Measurements from ENCODE around the gene KCNQ2.
"Not testable (repeated sequence)": the region's sequence is repeated elsewhere in the genome, so short reads cannot be mapped to it uniquely, and the experiment has no call there.

The KCNQ2 gene

DNA sequence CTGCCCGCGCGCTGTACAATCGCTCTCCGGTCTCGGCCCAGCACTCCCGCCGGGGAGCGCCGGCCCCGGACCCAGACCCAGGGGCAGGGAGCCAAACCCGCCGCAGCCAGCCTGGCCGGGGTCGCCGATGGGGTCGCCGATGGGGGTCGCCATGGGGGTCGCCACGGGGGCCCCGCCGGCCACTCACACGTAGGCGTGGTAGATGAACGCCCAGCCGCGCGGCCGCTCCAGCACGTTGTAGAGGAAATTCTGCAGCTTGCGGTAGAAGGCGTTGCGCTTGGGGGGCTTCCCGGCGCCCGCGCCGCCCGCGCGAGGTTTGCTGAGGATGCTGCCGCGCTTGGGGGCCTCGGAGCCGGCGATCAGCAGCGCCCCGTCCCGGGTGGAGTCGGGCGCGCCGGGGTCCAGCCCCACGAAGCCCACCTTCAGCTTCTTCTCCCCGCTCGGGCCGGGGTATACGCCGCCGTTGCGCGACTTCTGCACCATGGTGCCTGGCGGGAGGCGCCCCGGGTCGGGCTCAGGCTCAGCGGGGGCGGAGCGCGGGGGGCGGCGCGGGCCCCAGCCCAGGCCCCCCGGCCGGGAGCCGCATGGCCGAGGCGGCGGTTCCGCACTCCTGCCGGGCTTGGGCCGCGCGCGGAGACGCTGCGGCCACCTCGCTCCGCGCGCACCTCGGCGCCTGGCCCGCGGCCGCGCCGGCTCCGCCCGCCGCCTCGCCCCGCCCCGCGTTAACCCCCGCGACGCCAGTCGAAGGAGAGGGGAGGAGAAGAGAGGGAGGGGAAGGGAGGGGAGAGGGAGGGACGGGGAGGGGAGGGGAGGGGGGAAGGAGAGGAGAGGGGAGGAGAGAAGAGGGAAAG lies at the start of gene KCNQ2:
TSS of gene KCNQ2 (minus strand) at position 675 of the 851 bp plus-strand sequence. CDS start at position 483, 192 bp downstream.
- DNase-seq (ENCODE audit: low read depth) = no peak
- H3K4me3 ChIP-seq (ENCODE audit: low read depth, low read length) = no peak within 1 kb of the TSS

DNA sequence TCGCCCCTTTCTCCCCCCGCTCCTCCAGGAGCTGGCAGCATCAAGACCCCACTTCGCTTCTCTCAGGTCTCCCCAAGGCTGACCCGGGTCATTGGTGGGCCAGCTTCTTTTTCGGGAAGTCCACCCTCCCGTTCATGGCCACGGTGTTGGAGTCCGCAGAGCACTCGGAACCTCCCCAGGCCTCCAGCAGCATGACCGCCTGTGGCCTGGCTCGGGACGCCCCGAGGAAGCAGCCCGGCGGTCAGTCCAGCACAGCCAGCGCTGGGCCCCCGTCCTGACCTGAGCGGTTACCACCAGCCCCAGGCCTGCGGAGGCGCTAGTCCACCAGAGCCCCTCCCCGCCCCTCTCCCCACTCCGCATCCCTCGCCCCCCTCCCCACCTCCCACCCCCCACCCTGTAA lies 49.1 kb upstream of the KCNQ2 start:
- peak overlapping the region; percentile 86 for H3K4me3 ChIP-seq (ENCODE audit: low read depth, low read length)
- no peak for DNase-seq (ENCODE audit: low read depth)

DNA sequence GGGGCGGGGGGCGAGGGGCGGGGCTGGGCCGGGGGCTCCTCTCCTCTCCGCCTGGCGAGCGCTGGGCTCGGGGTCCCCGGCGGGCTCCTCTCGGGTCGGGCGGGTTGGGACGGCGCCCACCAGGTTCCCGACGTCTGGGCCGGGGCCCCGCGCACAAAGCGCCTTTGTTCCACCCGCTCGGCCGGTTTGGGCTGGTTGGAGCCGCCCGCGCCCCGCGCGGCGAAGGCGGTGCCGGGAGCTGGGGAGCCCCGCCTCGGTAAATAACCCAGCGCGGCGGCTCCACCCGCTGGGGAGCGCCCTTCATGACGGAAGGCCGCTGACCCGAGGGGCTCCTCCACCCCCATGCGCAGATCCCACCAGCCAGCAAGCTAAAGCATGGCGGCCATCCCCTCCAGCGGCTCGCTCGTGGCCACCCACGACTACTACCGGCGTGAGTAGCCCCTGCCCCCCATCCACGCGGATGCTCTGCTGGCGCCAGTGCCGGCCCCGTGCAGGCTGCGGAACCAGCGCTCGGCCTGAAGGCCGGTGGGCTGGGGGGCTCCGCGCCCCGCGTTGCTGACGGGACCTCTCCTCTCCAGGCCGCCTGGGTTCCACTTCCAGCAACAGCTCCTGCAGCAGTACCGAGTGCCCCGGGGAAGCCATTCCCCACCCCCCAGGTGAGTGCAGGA lies 48.6 kb upstream of the KCNQ2 start:
- peak; percentile 8 for DNase-seq (ENCODE audit: low read depth)
- H3K4me3 ChIP-seq (ENCODE audit: low read depth, low read length) = peak overlapping the region; percentile 86

DNA sequence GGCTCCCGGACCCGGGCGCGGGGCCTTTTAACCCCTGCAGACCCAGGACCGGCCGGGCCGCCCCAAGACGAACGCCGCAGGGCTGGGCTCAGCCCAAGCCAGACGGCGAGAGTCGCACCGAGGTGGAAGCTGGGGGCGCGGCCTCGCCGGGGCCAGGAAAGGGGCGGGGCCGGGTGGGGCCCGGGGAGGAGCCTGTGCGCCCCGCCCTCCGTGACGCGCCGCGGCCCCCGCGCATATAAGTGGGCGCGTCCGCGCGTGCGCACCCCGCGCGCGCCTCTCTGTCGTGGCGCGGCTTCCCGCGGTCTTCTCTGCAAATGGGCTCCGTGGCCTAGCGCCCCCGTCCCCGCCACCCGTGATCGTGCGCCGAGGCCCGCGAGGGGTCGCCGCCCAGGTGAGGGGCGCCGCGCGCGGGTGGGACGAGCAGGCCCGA lies 48.1 kb upstream of the KCNQ2 start, which contains the start of gene PPDPF:
TSS of gene PPDPF (plus strand) at position 262 of the 430 bp plus-strand sequence. CDS start 544 bp downstream, outside the sequence.
- DNase-seq (ENCODE audit: low read depth) = peak; percentile 29
- H3K4me3 ChIP-seq (ENCODE audit: low read depth, low read length) = peak within 1 kb of the TSS; percentile 86

DNA sequence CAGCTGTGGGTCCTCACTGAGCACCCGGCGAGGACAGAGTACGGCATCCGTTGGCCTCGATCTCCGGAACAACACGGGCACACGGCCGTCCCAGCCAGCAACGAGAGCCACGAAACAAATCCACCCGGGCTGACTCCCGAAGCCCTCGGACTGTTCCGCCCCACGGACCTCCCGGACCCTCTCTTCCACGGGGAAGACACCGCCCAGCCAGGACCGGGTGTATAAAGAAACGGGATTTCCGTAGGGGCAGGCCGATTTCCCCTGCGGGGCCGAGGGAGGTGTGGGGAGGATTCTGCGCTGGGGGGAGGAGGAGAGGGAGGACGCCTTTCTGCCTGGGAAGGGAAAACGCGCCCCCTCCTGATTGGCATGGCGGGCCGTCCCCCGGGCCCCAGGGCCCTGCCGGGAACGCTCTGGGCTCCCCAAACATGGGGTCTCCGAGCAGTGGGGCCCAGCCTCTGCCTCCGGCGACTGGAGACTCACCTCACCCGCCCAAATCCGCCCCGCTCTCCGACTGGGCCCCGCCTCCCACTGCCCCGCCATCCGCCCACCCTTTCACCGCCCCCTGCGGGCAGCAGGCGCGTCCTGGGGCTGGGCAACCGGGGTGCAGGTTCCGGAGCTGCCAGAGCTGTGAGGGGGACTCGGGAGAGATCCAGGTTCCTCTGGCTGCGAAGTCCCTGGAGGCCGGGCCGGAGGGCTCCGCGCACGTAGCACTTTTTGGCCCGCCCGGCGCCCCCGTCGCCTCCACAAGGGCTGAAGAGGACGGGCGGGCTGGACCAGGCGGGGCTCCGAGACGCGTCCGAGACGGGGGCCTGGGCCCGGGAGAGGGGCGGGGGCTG lies 47.4 kb upstream of the KCNQ2 start:
- peak overlapping the region; percentile 86 for H3K4me3 ChIP-seq (ENCODE audit: low read depth, low read length)

DNA sequence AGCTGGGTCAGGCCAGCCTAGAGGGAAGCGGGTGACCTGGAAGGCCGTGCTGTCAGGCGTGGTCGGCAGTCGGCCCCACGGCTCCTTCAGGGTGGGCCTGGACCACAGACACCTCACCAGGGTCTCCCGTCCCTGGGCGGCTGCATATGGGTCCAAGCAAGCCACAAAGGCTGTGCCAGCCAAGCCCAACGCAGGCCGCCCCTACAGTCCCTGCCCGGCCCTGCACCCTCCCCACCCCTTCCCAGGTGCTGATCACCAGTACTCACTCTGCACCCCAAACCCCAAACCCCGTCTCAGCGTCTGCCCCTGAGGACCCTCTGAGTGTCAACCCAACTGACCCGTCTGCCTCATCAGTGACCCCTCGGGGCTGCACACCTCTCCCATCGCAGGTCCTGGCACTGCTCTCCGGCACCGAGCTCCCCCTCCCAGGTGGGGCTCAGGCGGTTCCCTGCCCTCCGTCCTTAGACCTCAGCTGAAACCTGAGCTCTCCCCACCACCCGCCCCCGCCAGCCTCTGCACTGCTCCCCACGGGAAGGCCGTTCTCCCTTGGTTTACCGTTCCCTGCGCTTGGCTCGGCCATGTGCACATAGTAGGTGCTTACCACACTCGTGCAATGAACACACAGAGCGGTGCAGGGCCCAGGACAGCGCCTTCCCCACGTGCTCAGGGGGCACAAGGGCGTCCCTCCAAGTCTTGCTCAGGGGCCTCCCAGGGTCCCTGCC lies 46.7 kb upstream of the KCNQ2 start:
- DNase-seq (ENCODE audit: low read depth) = no peak
- H3K4me3 ChIP-seq (ENCODE audit: low read depth, low read length) = peak overlapping the region; percentile 86

More for the DNA sequence above, 47.4 kb upstream of the KCNQ2 start:
- no peak for DNase-seq (ENCODE audit: low read depth)

DNA sequence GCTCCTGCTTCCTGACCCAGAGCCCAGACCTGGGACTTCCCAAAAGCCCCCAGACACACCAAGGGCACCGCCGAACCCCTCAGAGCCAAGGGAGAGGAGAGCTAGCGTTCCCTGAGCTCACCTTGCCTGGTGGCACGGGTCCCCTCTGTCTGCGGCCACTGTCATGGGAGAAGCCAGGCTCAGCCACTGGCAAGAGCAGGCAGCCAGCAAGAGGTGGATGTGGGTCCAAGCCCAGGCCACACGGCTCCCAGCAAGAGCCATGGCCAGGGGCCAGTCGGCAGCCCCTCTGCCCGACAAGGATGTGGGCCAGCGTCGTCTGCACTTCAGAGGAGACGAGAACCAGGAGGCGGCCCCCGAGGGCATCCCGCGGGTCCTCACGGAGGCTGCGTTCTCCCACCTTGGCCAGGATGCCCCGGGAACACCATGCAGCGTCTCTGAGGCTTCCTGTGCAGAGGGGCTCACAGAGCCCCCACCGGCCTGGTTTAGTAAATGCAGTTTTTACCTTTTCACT lies 46.0 kb upstream of the KCNQ2 start:
- no peak overlapping the region for H3K4me3 ChIP-seq (ENCODE audit: low read depth, low read length)
- no peak for DNase-seq (ENCODE audit: low read depth)

DNA sequence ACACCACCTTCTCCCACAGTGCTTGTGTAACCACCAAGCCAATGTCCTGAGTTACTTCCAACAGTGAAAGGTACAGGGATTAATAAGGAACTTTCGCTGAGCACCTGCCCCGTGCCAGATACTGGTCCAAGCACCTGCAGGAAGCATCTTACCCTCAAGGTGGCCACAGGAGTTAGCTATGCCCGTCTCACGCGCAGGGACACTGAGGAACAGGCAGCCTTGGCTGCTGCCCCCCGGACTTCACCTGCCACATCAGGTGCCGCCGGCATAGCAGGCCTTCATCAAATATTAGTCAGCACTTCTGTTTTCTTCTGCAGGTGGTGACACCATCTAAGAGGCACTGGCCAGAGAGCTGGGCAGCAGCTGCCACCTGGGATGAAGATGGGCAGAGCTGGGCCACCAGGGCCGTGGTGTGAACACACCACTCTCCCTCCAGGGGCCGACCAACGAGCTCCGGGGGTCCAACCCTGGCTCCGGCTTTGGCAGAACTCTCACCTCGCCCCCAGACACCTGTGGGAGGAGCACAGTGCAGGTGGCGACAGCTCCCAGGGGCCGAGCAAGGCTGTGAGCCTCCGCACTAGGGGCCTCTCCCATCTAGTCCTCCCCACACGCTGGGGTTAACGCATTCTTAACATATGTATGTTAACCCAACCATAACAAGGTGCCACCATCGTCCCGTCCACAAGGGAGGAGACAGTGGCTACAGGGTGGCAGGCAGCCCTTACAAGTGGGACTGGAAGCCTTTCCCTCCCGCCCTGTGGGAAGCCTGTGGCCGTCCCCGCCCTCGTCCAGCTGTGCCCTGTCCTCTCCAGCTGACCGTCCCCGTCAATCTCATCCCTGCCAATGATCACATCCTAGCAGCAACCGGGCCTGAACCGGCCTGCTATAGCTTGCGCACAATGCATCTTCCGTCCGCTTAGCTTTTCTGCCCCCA lies 45.2 kb upstream of the KCNQ2 start:
- no peak for DNase-seq (ENCODE audit: low read depth)
- H3K4me3 ChIP-seq (ENCODE audit: low read depth, low read length) = no peak overlapping the region

DNA sequence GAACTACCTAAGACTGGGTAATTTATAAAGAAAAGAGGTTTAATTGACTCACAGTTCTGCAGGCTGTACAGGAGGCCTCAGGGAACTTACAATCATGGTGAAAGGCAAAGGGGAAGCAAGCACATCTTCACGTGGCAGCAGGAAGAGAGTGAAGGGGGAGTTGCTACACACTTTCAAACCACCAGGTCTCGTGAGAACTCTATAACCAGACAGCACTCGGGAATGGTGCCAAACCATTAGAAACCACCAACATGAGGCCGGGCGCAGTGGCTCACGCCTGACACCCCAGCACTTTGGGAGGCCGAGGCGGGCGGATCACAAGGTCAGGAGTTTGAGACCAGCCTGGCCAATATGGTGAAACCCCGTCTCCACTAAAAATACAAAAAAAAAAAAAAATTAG lies 42.1 kb upstream of the KCNQ2 start:
- not testable (repeated sequence) for DNase-seq (ENCODE audit: low read depth); H3K4me3 ChIP-seq (ENCODE audit: low read depth, low read length)

DNA sequence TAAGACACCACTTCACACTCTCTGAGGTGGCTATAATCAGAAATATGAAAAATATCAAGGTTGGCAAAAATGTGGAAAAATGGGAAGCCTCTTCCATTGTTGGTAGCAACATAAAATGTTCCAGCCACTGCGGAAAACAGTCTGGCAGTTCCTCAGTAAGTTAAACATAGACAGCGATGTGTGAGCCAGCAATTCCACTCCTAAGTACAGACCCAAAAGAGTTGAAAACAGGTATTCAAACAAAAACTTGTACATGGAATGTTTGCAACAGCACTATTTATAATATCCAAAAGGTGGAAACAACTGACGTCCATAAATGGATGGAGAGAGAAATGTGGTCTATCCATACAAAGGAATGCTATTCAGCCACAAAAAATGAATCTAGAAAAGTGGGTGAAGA lies 40.8 kb upstream of the KCNQ2 start:
- no peak for DNase-seq (ENCODE audit: low read depth)
- no peak overlapping the region for H3K4me3 ChIP-seq (ENCODE audit: low read depth, low read length)

DNA sequence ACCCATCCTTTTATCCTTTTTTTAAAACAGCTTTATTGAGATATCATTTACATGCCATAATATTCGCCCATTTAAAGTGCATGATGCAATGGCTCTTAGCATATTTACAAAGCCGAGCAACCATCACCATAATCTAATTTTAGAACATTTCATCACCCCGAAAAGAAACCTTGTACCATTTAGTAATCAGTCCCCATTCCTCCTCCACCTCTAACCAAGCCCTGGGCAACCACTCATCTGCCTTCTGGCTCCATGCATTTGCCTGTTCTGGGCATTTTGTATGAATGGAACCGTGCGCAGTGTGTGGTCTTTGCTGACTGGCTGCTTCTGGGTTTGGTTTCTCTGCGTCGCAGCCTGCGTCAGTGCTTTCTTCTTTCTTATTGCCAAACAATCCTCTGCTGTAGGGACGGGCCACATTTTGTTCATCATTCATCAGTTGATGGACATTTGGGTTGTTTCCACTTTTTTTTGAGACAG lies 36.7 kb upstream of the KCNQ2 start:
- no peak for DNase-seq (ENCODE audit: low read depth)
- H3K4me3 ChIP-seq (ENCODE audit: low read depth, low read length) = no peak overlapping the region

DNA sequence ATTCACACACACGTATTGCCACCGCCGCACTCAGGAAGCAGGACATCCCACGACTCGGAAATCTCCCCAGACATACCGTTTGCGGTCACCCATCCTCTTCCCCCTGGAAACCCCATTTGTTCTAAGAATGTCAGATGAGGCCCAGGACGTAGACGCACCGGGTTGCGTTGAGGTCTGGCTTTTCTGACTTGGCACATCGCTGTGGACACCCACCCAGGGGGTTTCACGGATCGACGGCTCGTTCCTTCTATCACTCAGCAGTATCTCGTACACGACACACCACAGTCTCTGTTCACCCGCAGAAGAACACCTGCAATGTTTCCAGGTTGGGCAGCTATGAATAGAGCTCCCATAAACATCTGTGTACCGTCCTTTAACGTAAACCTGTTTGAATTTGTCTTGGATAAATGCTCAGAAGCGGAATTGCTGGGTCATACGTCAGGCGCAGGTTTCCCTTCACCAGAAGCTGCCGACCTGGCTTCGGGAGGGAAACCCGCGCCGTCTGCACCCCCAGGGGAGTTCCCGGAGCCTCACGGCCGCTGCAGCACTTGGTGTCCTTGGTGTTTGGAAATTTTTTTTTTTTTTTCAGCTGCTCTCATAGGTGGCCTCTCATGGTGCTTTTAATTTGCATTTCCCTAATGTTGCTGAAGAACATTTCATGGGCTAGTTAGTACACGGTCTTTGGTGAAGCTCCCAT lies 35.8 kb upstream of the KCNQ2 start:
- H3K4me3 ChIP-seq (ENCODE audit: low read depth, low read length) = no peak overlapping the region
- DNase-seq (ENCODE audit: low read depth) = no peak

DNA sequence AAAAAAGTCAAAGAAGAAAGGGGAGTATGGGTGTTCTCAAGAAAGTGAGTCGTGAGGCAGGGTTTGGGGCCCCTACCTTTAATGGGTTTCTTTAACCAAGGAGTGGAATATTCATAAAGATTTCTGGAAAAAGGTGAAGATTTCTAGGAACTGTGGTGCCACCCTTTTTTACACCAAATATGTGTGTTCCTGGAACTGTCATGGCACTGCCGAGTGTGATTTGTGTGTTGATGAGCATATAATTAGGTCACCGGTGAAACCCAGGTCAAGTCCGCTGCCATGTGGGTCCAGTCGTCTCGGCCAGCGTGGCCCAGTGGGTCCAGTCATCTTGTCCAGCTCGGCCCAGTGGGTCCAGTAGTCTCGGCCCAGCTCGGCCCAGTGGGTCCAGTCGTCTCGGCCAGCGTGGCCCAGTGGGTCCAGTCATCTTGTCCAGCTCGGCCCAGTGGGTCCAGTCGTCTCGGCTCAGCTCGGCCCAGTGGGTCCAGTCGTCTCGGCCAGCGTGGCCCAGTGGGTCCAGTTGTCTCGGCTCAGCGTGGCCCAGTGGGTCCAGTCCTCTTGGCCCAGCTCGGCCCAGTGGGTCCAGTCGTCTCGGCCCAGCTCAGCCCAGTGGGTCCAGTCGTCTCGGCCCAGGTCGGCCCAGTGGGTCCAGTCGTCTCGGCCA lies 34.8 kb upstream of the KCNQ2 start:
- DNase-seq (ENCODE audit: low read depth) = no peak
- H3K4me3 ChIP-seq (ENCODE audit: low read depth, low read length) = no peak overlapping the region

DNA sequence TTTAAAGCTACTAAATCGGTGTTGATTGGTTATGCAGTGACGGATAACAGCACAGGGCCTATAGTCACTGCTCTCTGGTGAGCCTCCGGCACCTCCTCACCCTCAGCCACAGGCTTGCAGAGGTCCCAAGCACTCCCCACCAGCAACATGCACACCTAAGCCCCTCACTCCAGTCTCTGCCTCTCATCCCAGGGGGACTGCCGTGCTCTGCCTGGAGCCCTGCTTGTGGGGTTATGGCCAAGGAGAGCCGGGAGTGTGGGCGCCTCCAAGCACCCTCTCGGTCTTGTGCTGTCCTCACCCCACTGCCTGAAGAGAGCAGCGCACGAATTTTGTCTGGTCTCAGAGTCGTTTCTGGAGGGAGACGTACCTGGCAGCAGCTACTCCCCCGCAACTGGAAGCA lies 33.3 kb upstream of the KCNQ2 start:
- DNase-seq (ENCODE audit: low read depth) = no peak
- H3K4me3 ChIP-seq (ENCODE audit: low read depth, low read length) = no peak overlapping the region

DNA sequence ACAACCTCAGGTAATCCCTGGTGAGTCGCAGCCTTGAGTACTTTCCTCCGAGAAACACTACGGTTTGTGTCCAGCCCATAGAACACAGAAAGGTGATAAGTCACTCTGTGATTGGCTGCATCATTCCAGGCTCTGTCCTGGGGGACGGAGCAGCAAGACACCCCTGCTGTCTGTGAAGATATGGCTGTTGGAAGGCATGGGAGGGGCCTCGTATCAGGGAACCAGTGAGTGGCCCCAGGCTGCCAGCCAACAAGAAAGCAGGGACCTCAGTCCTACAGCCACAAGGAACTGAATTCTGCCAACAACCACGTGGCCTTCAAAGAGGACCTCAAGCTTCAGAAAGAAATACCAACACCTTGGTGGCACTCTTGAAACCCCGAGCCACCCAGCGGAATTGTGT lies 32.8 kb upstream of the KCNQ2 start:
- no peak overlapping the region for H3K4me3 ChIP-seq (ENCODE audit: low read depth, low read length)
- DNase-seq (ENCODE audit: low read depth) = no peak

DNA sequence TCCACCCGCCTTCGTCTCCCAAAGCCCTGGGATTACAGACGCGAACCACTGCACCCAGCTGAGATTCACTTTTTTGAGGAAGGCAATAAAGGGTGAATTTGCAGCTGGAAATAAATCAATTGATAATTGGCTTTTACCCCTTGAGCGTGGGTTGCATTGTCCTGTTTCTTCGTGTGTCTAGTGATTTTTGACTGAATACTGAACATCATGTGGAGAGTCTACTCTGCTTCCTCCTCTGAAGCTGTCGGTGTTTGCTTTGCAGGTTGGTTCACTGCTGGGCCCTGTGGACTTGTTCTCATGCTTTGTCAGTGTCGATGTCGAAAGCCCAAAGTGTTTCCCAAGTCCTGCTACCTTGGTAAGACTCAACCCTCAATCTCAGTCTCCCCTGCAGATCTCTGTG lies 32.2 kb upstream of the KCNQ2 start:
- no peak overlapping the region for H3K4me3 ChIP-seq (ENCODE audit: low read depth, low read length)
- DNase-seq (ENCODE audit: low read depth) = no peak

DNA sequence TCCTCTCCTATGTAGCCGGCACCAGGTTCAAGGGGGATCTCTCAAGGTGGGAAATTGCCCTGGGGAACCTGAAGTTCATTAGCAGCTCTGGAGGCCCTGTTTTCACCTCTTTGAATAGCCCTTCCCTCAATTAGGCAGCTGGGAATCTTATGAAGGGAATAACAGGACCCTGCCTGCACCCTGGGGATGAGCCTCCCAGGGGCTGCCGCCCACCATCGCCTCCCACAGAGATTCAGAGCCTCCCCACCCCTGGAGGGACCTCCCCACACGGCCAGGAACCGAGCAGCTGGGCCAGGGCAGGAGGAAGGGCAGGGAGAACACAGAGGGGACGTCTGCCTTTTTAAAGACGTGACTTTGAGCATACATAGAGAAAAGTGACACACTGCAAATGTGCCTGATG lies 31.1 kb upstream of the KCNQ2 start:
- no peak for DNase-seq (ENCODE audit: low read depth)
- H3K4me3 ChIP-seq (ENCODE audit: low read depth, low read length) = no peak overlapping the region

Measured in skeletal muscle cell (primary cell).